Common myeloid progenitor, CD34-positive (primary cell): Measurements from ENCODE around the gene COBLL1.

Source experiments
- CTCF ChIA-PET: fragments of 350-600 bp; sonication (Branson Sonifier 250); formaldehyde crosslinking; loops from one replicate; lab custom pipeline; 2021; ENCODE audit warnings: antibody characterized with exemption; lab: Charles Lee
- POLR2A ChIA-PET: fragments of 350-600 bp; sonication (Branson Sonifier 250); formaldehyde crosslinking; loops from one replicate; lab custom pipeline; 2021; ENCODE audit warnings: antibody characterized with exemption; lab: Charles Lee
- DNase-seq, 3 donors: peaks; one replicate each; pipeline versions ENCODE4 v3.0.0 to v3.0.0-alpha.2; 2013
- H3K27ac ChIP-seq, 2 experiments: 1 replicate in 1 of 2; 2 replicates in 1 of 2; pipeline ENCODE4 v1.7.0; 2013; ENCODE audit warnings: inconsistent platforms in 2 of 2, low read length in 2 of 2, mild to moderate bottlenecking in 2 of 2, low read depth in 1 of 2, moderate library complexity in 1 of 2; ENCODE audit not compliant: severe bottlenecking in 2 of 2, insufficient read depth in 1 of 2, poor library complexity in 1 of 2
- H3K27me3 ChIP-seq, 5 experiments: replicated peaks in 2 of 5; 1 replicate in 3 of 5; 2 replicates in 2 of 5; pipeline versions ENCODE4 v1.6.1 to v1.7.0; 2013; ENCODE audit warnings: low read length in 4 of 5, mild to moderate bottlenecking in 2 of 5, moderate library complexity in 2 of 5, inconsistent platforms in 1 of 5; ENCODE audit not compliant: insufficient read depth in 5 of 5, control insufficient read depth in 4 of 5
- H3K36me3 ChIP-seq, 4 experiments: 1 replicate in 2 of 4; 2 replicates in 2 of 4; pipeline versions ENCODE4 v1.6.1 to v1.7.0; 2013; ENCODE audit warnings: low read length in 3 of 4, control low read depth in 1 of 4, mild to moderate bottlenecking in 1 of 4; ENCODE audit not compliant: control insufficient read depth in 4 of 4, insufficient read depth in 4 of 4
- H3K4me1 ChIP-seq, 4 experiments: 1 replicate in 3 of 4; 2 replicates in 1 of 4; pipeline versions ENCODE4 v1.6.1 to v1.7.1; 2013; ENCODE audit warnings: low read length in 3 of 4, mild to moderate bottlenecking in 3 of 4, control low read depth in 1 of 4, inconsistent platforms in 1 of 4, moderate library complexity in 1 of 4; ENCODE audit not compliant: control insufficient read depth in 4 of 4, insufficient read depth in 4 of 4; ENCODE audit errors: control extremely low read depth in 1 of 4
- H3K4me3 ChIP-seq, 7 experiments: 1 replicate in 4 of 7; 2 replicates in 3 of 7; pipeline versions ENCODE4 v1.5.1 to v1.7.0; 2013; ENCODE audit warnings: mild to moderate bottlenecking in 7 of 7, low read length in 6 of 7, moderate library complexity in 6 of 7, inconsistent platforms in 2 of 7, low read depth in 2 of 7, control low read depth in 1 of 7; ENCODE audit not compliant: insufficient read depth in 4 of 7, control insufficient read depth in 1 of 7; ENCODE audit errors: extremely low read depth in 1 of 7
- H3K9me3 ChIP-seq, 5 experiments: 1 replicate in 4 of 5; 2 replicates in 1 of 5; pipeline versions ENCODE4 v1.6.1 to v1.7.1; 2013; ENCODE audit warnings: low read length in 4 of 5, mild to moderate bottlenecking in 2 of 5, inconsistent platforms in 1 of 5, low read depth in 1 of 5, moderate library complexity in 1 of 5; ENCODE audit not compliant: control insufficient read depth in 4 of 5, insufficient read depth in 2 of 5; ENCODE audit errors: control extremely low read depth in 1 of 5
- WGBS: methylation state at CpG from one replicate; pipeline ENCODE4 v1.1.5; 2013; ENCODE audit not compliant: insufficient coverage; 5-methylcytosine and 5-hydroxymethylcytosine counted together

COBLL1 gene

DNA sequence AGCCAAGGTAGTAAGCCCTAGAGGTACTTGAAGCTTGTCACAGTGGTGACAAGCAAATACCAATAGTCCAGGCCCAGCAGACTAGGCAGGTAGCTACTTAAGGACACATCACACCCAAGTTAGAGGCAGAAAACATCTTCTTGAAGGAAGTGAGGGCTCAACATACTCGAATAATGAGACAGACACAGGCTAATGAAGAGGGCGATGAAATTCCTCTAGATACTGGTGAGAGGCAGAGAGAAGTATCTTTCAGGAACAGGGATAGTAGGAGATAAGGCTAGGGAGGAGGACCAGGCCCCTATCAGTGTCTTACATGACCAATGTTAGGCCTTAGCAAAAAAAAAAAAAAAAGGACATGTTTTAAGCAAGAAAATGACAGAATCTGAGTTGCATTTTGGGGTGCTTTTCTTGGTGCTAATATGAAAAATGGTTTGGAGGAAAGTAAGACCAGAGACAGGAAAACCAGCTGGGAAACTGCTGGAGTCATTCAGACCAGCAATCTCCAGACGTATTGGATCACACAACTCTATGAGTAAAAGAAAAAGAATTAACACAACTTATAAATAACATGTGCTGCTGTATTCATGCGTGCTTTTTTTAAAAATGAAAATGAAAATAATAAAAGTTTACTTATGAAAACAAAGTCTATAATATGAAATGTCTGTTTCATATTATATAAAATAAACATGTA is 37.7 kb downstream of the COBLL1 start:
- WGBS = 82% methylated on average over 2 of the region's 4 CpGs
- CTCF ChIA-PET = no interaction called here
- POLR2A ChIA-PET = no interaction called here
- no peaks in the 10 kb centered on the region for H3K27me3 ChIP-seq
- no peaks in the 10 kb centered on the region for H3K36me3 ChIP-seq
- H3K4me1 ChIP-seq = peaks cover 0 to 11% (median 0%) of the 10 kb centered on the region in 4 experiments
- no peak for DNase-seq
- no peak overlapping the region for H3K4me3 ChIP-seq
- H3K9me3 ChIP-seq = no peaks in the 10 kb centered on the region
- no peak overlapping the region for H3K27ac ChIP-seq

DNA sequence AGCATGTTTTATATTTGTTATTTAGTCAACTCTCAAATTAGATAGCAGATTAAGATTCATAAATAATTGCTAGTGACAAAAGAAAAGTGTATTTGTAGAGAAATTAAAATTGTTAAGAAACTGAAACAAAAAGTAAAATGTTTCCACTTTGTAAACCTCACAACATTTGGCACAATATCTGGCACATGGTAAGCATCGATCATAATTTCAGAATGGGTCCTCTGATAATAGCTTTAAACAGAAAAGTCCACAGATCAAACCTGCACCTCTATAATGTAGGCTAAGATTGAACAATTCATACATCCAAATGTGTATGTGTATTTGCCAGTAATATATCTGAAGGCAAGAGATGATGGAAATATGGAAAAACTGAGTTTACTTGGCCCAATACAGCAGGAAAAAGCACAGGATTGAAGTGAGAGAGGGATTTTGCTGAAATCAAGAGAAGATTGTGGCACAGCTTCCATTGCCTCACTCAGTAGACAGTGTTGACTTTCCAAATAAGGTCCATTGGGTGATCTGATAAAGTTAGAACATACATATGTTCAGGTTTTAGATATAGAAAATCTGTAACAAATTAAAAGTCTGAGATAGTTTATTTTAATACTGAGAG is 39.4 kb downstream of the COBLL1 start:
- no CpG with 5 or more reads among the region's 1 CpG for WGBS
- Histone ChIP-seq H3K4me3 (peak overlapping the region in 3 of 7 experiments; percentile 26 to 51 (median 47)), H3K9me3 (no peaks in the 10 kb centered on the region), H3K27ac (no peak overlapping the region), H3K27me3 (no peaks in the 10 kb centered on the region), H3K36me3 (no peaks in the 10 kb centered on the region), H3K4me1 (peaks cover 0 to 20% (median 2%) of the 10 kb centered on the region in 4 experiments)
- CTCF ChIA-PET = no interaction called here
- POLR2A ChIA-PET = no interaction called here
- DNase-seq = no peak

DNA sequence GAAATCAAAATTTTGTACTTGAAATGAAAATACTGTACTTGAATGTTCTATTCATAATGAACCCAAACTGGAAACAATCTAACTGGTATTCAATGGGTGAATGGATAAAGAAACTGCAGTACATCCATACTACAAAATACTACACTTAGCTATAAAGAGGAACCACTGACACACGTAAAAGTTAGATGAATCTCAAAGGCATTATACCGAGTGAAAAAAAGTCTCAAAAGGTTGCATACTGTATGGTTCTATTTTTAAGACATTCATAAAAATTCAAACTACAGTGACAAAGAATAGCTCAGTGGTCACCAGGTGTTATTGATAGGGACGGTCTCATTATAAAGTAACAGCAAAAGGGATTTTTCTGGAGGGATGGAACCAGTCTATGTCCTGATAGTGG is 41.1 kb downstream of the COBLL1 start:
- CTCF ChIA-PET = interaction anchor here (1.3 to 2.0 kb wide), 3 partner anchors 13 to 112 kb away, joined by 3 to 6 read pairs (median 4); no protein-coding TSS in a partner anchor
- no peak overlapping the region for H3K4me3 ChIP-seq
- 100% methylated on average over 1 of the region's 3 CpGs for WGBS

DNA sequence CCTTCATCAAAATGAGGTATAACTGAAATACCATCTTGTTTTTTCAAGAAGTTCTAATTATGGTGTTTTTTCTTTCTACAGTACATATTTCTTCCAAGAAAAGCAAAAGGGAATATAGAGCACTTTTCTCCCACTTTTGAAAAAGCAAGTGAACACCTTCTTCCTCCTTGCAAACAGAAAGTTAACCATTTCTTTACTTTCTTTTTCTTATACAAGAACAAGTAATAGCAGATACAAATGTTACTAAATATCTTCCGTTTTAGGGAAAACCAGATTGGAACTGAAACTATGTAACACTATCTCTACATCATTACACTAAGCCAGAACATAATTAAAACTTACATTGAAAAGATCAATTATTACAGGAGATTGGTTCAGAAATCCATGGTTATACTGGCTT is 44.0 kb downstream of the COBLL1 start:
- Histone ChIP-seq H3K4me3 (peak overlapping the region in 3 of 7 experiments; percentile 12 to 67 (median 52)), H3K27ac (peak overlapping the region in 1 of 2 experiments; percentile 7), H3K36me3 (no peaks in the 10 kb centered on the region), H3K27me3 (no peaks in the 10 kb centered on the region), H3K9me3 (no peaks in the 10 kb centered on the region), H3K4me1 (peaks cover 0 to 34% (median 9%) of the 10 kb centered on the region in 4 experiments)
- no peak for DNase-seq
- POLR2A ChIA-PET = no interaction called here
- CTCF ChIA-PET = interaction anchor here (1.8 to 2.2 kb wide), 2 partner anchors 10 kb away, joined by 8 read pairs; no protein-coding TSS in a partner anchor
- WGBS = no CpG with 5 or more reads among the region's 1 CpG

More for the DNA sequence above, 41.1 kb downstream of the COBLL1 start:
- Histone ChIP-seq H3K36me3 (no peaks in the 10 kb centered on the region), H3K4me1 (peaks cover 0 to 22% (median 2%) of the 10 kb centered on the region in 4 experiments), H3K27ac (no peak overlapping the region), H3K27me3 (no peaks in the 10 kb centered on the region), H3K9me3 (no peaks in the 10 kb centered on the region)
- POLR2A ChIA-PET = no interaction called here
- DNase-seq = no peak

DNA sequence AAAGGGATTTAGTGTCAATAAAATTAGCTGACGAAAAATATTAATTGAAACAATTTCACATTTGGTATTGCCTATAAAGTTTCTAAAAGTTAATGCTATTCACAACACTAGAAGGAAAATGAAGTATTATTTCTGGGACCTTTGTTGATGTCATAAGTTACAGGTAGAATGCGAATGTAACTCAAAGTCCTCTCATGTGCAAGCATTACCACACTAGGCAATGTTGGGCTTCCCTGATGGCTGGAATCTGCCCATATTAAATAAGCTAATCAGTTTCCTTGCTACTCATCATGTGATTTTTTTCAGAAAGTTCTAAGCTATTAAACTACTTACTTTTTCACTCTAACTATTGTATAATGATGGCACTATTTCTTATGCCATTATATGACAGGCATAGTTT is 44.6 kb downstream of the COBLL1 start:
- no peak for DNase-seq
- no peaks in the 10 kb centered on the region for H3K36me3 ChIP-seq
- POLR2A ChIA-PET = no interaction called here
- H3K27me3 ChIP-seq = no peaks in the 10 kb centered on the region
- CTCF ChIA-PET = interaction anchor here (0.7 to 2.2 kb wide), 3 partner anchors 9 to 116 kb away, joined by 3 to 8 read pairs (median 8); no protein-coding TSS in a partner anchor
- H3K4me1 ChIP-seq = peaks cover 0 to 29% (median 9%) of the 10 kb centered on the region in 4 experiments
- H3K4me3 ChIP-seq = peak overlapping the region in 1 of 7 experiments; percentile 67
- 100% methylated on average over 1 of the region's 2 CpGs for WGBS
- no peaks in the 10 kb centered on the region for H3K9me3 ChIP-seq
- H3K27ac ChIP-seq = peak overlapping the region in 1 of 2 experiments; percentile 7

DNA sequence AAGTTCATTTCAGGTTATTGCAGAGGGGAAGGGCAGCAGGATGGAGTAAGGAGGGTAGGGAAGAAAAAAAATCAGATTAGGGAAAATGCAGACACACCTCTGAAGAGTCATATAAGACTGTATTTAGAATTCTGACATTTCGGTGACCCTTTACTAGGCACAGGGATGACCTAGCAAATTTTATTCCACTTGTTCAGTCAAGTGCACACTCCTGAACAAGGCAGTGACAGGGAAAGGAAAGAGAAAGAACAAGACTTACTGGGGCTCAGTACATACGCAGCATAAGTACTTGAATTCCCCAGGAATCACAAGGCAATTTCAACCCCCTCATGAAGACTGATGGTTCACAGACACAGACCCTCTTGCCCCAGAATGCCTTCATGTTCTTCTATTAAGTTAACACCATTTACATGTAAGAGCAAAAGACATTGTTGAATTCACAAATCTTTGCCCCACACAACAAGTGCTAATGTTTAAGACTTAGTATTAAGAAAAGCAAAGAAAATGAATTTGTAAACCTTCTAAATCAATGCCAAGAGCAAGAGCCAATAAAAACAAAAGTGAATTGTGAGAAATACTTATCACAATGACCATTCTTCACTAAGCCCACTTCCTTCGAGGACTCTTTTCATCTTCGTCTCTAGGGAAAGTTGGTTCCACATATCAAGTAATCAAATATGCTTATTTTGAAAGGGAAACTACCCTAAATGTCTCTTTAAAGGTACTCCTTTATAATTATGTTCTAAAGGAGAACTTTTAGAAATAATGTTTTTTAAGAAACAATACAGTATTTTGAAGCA is 47.0 kb downstream of the COBLL1 start:
- no peak overlapping the region for H3K27ac ChIP-seq
- no peaks in the 10 kb centered on the region for H3K9me3 ChIP-seq
- H3K36me3 ChIP-seq = no peaks in the 10 kb centered on the region
- ChIA-PET POLR2A (no interaction called here), CTCF (no interaction called here)
- peak in 2 of 3 donors; percentile 26 to 39 for DNase-seq
- no peaks in the 10 kb centered on the region for H3K27me3 ChIP-seq
- H3K4me1 ChIP-seq = peaks cover 0 to 25% (median 9%) of the 10 kb centered on the region in 4 experiments
- WGBS = no CpG with 5 or more reads among the region's 4 CpGs
- peak overlapping the region in 2 of 7 experiments; percentile 2 to 60 for H3K4me3 ChIP-seq
